GM21390 (cell line): ENCODE measurements around the gene KLHL28.

Experiments used
- ATAC-seq: cut with Tn5 transposase; IDR thresholded peaks from one replicate; pipeline ENCODE4 v1.9.1; 2021; ENCODE audit not compliant: unreplicated experiment

KLHL28 gene

DNA sequence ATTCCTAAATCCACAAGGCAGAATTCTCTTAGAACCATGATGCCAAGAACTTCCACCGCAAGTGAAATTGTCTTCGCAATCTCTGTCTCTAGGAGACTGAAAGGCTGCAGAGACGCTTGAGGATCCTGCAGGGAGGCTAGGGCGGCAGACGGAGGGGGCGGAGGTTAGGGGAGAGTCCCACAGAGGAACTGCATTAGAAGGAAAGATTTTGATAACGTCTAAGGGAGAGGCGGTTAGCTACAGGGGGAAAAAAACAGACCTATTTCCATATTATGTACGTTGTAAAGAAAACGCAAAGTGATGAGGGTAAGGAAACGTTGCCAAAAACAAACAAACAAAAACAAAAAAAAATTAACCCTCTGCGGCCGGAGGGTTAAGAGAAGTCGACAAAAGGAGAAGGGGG is 595 bp downstream of the KLHL28 start:
- ATAC-seq: peak; percentile 24

DNA sequence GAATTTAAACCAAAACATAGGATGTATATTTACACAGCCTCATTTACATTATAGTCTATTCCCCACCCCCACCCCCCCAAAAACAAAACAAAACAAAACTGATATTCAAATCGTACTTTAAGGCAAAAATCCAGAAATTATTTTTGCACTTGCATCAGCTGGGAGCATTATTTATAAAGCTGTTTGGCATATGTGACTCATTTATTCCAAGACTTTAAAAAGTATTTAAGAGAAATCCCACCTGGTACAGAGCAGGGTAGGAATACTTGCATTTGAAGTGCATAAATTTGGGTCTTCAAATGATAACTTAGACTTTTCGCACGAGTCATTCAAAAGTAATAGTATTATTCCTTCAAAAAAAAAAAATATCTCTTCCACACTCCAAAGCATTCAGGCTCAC is 1.1 kb downstream of the KLHL28 start:
- no peak for ATAC-seq

DNA sequence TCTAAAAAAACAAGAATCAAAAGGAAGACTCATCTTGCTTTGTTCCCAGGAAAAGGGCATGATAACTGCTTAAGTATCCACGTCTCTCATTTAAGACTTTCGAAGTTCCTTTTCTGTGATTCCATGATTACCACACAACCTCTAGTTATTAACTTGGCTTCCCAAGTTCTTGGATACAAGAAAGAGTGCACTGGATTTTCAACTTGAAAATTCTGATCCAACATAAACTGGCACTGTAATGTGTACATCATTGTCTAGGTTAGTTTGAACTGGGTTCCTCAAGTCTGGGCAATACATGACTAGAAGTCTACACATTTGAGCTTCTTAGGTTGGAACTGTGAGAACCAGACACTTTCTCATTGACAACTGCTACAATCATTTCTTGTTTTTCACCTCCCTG is 1.6 kb downstream of the KLHL28 start:
- ATAC-seq: no peak

DNA sequence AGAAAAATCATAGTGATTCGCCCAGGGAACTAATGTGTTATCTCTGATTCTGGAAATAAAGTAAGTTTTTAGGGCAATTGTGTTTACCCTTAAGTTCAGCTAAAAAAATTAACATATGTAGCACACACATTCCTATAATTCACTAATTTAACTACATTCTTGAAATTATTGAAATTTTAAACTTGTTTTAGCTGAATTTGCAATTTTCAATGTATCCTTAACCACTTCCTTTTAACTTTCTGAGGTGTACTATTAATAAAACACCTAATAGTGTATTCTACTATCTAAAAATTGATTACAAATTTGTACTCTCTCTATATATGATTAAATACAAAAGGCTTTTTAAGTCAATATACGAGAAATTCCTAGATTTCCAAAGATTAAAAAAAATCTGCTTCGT is 2.2 kb downstream of the KLHL28 start:
- no peak for ATAC-seq

DNA sequence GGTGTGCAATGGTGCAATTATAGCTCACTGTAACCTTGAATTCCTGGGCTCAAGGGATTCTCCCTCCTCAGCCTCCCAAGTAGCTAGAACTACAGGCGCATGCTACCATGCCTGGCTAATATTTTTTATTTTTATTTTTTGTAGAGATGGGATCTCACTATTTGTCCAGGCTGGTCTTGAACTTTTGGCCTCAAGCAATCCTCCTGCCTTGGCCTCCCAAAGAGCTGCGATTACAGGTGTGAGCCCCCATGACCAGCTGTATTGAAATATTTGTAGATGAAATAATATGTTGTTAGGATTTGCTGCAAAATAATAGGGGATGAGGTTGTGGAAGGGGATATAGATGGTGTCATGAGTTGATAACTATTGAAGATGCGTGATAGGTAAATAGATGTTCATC is 4.9 kb downstream of the KLHL28 start:
- ATAC-seq: no peak

DNA sequence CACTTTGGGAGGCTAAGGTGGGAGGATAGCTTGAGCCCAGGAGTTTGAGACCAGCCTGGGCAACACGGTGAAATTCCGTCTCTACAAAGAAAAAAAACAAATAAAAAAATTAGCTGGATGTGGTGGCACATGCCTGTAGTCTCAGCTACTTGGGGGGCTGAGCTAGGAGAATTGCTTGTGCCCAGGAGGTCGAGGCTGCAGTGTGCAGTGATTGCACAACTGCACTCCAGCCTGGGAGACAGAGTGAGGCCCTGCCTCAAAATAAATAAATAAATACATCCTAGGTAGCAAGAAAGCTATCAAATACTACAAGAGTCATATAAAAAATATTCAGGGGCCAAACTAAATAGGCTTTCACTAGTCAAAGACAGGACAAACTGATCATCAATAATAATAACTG is 6.2 kb downstream of the KLHL28 start:
- ATAC-seq: no peak

DNA sequence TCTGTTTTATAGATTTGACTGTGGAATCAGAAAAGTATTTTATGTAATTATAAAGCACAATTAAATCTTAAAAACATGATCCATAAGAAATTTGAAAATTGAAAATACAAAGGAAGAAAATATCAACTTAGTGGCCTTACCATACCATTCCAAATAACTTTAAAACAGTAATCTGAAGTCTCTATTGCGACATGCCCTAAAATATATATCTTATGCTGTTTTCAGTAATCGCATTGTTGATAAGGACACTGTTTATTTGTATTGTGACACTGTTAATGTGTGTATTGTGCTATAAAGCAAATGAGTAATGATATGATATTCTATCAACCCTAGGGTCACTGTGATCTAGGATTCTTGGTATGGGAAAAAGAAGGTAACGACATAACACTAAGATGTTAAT is 7.0 kb downstream of the KLHL28 start:
- ATAC-seq: no peak

DNA sequence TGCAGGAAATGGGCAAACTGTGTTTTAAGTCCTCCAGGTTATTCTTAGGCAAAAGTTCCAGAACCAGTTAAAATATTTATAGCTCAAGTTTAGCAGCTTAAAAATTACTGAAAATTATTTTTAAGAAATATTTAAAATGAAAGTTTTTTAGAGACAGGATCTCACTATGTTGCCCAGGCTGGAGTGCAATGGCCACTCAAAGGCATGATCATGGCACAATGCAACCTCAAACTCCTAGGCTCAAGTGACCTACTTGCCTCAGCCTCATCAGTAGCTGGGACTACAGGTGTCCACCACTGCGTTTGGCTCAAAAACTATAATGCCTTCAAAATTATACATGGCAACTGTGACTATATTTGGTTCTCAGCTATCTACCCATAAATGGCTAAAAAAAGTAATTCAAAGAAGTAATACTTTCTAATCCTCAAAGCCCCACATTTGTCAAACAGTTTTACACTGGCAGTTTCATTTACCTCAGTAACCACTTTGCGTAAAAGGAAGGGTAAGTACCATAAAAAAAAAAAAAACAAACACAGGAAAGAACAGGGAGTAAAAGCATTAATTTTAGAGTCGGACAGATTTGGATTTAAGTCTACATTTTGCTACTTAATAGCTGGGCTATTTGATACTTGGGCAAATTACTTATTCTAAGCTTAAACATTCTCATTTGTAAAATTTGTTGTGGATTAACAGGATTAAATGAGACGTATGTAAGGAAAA is 9.2 kb downstream of the KLHL28 start:
- ATAC-seq: no peak

DNA sequence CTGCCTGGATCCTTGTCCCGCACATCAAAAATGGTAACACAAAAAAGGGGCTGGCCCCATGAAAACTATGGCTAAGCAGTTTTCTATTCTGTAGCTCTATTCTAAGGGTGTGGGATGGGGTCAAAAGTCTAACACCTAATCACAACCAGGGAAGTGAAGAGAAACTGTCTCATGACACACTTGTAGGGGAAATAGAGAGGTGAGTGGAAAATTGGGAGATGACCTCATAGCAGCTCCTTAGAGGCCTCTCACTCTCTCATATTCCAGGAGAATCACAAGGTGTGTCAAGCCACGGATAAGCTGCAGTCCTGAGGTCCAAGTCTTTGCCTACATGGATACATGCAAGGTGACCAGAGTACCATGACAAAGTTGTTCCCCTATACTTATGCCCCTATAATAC is 10.7 kb downstream of the KLHL28 start:
- no peak for ATAC-seq

DNA sequence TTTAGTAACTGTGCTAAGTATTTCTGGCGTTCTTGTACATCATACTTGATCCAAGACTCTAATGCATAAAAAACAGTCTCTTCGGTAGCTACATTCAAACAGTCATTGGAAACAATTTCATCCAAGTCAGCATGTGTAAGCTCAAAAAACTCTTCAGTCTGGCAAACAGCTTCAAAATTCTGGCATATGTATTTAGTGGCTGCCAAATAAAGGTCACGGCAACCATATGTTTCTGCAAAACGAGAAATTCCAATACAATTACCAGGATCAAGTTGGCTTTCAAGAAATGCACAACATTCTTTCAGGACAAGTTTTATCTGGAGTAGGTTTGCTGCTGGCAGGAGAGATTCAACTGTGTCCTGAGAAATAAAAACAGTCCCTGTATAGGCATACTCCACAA is 16.5 kb downstream of the KLHL28 start:
- ATAC-seq: no peak

DNA sequence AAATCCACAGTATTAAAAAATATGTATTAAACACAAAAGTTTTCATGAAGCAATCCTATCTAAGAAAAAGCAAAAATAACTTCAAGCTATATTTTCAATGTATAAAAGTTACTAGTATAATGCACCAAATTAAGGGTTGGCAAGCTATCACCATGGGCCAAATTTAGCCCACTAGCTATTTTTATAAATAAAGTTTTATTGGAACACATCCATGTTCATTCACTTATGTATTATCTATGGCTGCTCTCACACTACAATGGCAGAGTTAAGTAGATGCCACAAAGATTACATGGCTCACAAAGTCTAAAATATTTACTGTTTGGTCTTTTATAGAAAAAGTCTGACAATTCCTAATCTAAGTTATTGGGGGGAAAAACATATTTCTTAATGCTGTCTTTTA is 17.6 kb downstream of the KLHL28 start:
- no peak for ATAC-seq

DNA sequence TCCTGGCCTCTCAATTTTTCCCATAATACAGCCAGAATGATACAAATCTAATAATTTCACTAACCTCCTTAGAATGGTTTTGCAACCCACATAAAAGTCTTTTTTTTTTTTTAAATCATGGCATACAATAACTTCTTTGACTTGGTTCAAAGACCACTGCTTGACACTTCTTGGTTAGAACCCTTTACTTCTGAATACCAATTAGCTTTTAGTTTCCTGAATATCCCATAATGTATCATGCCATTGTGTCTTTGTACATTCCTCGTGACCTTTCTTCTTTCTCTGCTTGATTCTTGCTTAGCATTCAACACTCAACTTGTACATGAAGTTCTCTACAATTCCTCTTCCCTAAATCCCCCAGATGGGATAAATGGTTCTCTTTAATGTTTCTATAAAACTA is 19.3 kb downstream of the KLHL28 start:
- no peak for ATAC-seq

DNA sequence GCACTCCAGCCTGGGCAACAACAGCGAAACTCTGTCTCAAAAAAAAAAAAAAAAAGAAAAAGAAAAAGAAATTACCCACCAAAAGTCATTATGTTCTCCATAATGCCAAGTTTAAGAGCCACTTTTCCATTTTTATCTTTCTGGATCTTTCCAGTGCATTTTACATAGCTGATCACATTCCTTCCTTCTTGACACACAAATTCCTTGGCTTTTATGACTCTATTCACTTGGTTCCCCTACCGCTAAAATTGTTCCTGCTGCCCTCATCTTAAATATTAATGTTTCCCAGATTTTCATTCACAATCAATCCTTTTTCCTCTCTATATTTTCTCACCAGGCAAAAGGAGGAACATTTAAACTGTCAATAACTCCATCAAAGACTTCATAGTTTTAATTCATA is 20.2 kb downstream of the KLHL28 start:
- no peak for ATAC-seq

DNA sequence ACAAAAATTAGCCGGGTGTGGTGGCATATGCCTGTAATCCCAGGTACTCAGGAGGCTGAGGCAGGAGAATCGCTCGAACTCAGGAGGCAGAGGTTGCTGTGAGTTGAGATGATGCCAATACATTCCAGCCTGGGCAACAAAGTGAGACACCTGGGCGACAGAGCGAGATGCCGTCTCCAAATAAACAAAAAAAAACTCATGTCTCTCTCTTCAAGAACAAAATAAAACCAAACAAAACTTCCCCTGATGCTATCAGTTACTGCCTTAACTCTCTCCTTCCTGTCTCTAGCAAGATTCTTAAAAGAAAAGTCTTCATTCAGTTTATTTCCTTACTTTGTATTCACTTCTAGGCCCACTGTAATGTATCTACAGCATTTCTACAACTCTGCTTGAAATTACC is 20.8 kb downstream of the KLHL28 start:
- no peak for ATAC-seq

DNA sequence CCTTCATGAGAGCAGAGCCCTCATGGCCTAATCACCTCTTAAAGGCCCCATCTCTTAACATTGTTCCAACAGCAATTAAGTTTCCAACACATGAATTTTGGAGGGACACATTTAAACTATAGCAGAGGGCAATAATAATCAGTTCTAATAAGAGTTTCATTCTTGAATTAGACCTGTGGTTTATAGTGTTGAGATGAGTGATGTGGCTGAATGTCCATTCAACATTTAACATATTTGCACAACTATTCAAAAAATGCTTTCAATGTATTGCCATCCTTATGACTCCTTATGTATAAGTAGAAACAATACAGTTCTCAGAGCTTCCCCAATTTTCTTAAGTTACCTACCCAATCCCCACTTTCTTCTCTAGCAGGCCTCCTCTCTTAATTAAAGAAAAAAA is 21.5 kb downstream of the KLHL28 start:
- ATAC-seq: no peak

DNA sequence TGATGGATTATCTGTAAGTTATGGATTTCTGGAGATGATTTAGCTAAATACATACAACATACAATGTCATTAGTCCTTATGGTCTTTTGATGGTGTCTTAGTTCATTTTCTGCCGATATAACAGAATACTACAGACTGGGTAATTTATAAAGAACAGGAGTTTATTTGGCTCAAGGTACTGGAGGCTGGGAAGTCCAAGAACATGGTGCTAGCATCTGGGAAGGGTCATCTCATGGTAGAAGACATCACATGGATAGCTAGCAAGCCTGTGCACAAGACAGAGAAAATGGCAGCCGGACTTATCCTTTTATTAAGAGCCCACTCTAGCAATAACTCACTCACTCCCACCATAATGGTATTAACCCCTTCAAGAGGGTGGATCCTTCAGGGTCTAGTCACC is 24.2 kb downstream of the KLHL28 start:
- ATAC-seq: no peak

DNA sequence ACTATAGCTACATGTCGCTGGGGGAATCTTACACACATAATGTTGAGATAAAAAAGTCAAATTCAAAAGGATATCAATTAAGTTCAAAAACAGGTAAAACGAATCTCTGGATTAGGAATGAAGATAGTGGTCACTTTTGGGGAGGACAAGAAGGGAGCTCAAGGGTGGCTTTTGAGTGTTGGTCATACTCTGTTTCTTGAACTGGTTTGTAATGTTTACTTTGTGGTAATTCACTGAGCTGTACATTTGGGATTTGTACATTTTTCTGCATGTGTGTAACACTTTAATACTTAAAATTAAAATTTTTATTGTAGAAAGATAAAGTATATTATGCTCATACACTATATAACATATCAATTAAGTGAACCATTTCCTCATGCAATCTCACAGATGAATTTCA is 26.6 kb downstream of the KLHL28 start:
- no peak for ATAC-seq

DNA sequence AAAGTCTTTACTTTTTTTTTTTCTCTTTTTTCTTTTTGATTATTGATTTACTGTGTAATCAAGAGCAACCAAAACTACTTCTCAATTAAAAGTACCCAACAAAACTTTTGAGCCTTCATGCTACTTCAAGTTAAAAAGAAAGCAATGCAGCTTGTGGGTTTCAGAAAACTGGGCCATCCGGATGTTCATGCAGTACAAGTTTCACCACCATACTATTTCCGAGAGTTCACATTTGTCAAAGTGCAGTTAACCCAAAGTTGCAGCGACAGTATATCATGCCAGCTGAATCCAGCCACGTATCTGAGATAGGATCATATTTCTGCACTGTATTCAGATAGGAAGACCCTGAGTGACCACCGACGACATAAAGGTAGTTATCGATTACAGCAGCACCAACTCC is 33.0 kb downstream of the KLHL28 start:
- ATAC-seq: no peak

DNA sequence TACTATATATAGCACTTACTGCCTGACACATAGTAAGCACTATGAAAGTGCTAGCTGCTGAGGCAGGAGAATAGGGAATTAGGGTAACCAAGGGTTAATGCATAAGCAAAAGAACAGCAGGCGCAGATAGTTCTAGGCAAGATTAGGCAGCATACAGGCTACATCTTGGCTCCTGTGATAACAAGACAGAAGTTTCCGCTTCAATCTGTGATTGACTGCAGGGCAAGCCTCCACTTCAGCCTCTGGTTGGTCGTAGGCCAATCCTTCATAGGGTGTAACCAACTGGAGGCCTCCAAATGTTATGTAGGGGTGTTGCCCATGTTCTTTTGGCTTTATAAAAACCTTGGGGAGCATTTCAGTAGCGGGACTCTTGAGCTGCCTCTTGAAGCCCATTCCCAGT is 46.9 kb downstream of the KLHL28 start:
- ATAC-seq: no peak

DNA sequence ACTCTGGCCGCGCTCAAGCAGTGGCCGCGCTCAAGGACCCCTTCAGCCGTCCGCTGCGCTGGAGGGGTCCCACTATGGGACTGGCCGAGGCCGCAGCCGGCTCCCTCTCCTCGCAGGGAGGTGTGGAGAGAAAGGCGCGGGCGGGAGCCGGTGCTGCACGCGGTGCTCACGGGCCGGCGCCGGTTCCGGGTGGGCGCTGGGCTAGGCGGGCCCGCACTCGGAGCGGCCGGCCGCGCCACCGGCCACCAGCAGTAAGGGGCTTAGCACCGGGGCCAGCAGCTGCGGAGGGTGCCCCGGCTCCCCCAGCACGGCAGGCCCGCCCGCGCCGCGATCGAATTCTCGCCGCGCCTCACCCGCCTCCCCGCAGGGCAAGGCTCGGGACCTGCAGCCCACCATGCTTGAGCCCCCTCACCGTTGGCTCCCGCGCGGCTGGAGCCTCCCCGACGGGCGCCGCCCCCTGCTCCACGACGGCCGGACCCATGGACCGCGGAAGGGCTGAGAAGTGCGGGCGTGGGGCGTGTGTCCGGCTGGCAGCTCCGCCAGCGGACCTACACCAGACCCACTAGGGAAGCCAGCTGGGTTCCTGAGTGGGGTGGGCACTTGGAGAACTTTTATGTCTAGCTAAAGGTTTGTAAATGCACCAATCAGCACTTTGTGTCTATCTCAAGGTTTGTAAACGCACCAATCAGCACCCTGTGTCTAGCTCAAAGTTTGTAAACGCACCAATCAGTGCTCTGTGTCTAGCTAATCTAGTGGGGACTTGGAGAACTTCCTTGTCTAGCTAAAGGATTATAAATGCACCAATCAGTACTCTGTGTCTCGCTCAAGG is 49.5 kb downstream of the KLHL28 start:
- ATAC-seq: no peak

DNA sequence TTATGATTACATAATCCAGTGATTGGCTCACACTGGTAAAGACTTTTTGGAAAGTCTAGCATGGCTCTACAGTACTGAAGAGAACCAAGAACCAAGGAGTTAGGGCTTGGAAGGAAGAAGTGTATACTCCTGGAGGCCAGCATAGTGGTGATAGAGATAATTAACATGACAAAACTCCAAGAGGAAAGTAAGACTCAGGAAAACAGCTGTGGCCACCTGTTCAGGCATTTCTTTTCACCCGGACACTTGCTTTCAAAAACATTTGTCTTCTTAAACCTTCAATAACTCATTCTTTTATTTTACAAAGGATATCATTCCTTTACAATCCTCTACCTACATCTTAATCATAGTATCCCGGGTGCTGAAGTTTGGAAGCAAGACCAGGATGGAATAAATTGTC is 50.9 kb downstream of the KLHL28 start:
- ATAC-seq: no peak

DNA sequence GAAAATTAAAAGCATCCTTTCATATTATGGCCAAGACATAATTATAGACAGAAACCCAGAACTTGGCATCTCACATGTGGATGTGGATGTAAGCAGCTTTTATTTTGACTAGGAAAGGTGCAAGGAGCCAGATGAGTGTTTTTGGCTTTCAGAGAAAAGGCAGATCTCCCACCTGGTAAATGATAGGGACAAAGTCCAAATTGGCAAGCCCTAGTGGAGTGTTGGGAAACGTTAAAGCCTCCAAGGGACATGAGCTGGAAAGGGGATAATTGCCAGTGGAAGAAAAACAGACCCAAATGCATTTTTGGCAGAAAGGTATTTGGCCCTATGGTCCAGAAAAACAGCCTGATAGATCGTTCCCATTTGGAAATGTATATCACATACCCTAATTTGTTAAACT is 60.1 kb downstream of the KLHL28 start:
- ATAC-seq: no peak

DNA sequence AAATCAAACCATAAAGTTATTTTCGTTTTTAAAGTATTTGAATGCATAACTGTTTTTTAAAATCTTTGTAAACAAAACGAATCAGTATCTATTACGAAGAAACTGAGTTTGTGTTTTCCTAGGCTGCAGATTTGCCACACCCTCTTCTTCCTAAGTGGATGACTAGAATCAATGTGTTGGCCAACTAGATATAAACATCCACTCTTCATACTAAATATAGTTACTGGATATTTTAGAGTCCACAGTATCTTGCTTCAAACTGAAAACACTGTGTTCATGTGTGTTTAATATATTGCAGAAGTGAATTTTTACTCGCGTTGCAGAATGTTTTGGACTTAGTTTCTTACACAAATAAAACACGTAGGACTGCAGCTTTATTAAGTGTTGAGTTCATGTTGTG is 63.2 kb downstream of the KLHL28 start:
- ATAC-seq: no peak
